SJCRH30 (cell line): ENCODE data around the gene SHB. TPM values are rescaled to one million over a fixed set of nuclear protein-coding genes. Genes with fewer than 3 reads are reported as not detected.

Experiments
- DNase-seq, 2 experiments: peaks; one replicate each; pipeline ENCODE4 v3.0.0-alpha.2; 2015 to 2020
- H3K27ac ChIP-seq: fragments of 250-450 bp; sonication (Bioruptor Pico); 2 replicates; pipeline ENCODE4 v1.5.1; 2020; ENCODE audit warnings: mild to moderate bottlenecking, moderate library complexity
- H3K27me3 ChIP-seq: fragments of 250-450 bp; sonication (Bioruptor Pico); 2 replicates; pipeline ENCODE4 v1.5.1; 2020; ENCODE audit warnings: mild to moderate bottlenecking, moderate library complexity
- H3K36me3 ChIP-seq: fragments of 250-450 bp; sonication (Bioruptor Pico); 2 replicates; pipeline ENCODE4 v1.5.1; 2020; ENCODE audit warnings: mild to moderate bottlenecking, moderate library complexity
- H3K4me1 ChIP-seq: fragments of 250-450 bp; sonication (Bioruptor Pico); 2 replicates; pipeline ENCODE4 v1.5.1; 2020; ENCODE audit warnings: mild to moderate bottlenecking, moderate library complexity
- H3K4me3 ChIP-seq: fragments of 250-450 bp; sonication (Bioruptor Pico); 2 replicates; pipeline ENCODE4 v1.5.1; 2020; ENCODE audit warnings: mild to moderate bottlenecking, moderate library complexity
- H3K9me3 ChIP-seq: fragments of 250-450 bp; sonication (Bioruptor Pico); replicated peaks from 2 replicates; pipeline ENCODE4 v1.5.1; 2020; ENCODE audit warnings: mild to moderate bottlenecking, moderate library complexity
- total RNA-seq: library from RNA; depleted of rRNA; stranded (reverse); fragments of >200 nt; shearing (Covaris generic); gene quantifications from 2 replicates; pipeline ENCODE4 v1.2.3, GENCODE V29; 2014

The SHB gene
- total RNA-seq, 1 experiment from 2014 or later: 14.9 TPM

DNA sequence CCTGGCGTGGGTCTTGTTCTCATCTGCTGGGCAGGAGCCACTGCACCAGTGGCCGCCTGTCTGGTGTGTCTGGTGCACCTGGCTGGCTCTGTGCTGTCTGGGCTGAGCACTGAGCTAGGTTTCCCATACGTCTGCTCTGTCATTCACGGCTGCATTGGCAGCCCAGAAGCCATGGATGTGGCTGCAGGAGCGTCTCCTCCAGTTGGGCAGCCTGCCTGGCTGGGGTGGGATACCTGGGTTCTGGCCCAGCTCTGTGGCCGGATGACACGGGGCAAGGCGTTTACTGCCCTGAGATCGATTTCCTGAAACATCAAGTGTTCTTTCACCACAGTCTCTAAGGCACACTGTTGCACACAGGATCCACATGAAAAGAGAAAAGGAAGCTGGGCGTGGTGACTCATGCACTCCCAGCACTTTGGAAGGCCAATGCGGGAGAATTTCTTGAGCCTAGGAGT, 139.6 kb downstream of the SHB start:
- Histone ChIP-seq H3K4me3 (no peak overlapping the region), H3K36me3 (peaks cover 6% of the 10 kb centered on the region; the same call in 1 of the 2 replicates), H3K27ac (no peak overlapping the region), H3K9me3 (no peaks in the 10 kb centered on the region), H3K4me1 (no peaks in the 10 kb centered on the region), H3K27me3 (no peaks in the 10 kb centered on the region)
- no peak for DNase-seq

DNA sequence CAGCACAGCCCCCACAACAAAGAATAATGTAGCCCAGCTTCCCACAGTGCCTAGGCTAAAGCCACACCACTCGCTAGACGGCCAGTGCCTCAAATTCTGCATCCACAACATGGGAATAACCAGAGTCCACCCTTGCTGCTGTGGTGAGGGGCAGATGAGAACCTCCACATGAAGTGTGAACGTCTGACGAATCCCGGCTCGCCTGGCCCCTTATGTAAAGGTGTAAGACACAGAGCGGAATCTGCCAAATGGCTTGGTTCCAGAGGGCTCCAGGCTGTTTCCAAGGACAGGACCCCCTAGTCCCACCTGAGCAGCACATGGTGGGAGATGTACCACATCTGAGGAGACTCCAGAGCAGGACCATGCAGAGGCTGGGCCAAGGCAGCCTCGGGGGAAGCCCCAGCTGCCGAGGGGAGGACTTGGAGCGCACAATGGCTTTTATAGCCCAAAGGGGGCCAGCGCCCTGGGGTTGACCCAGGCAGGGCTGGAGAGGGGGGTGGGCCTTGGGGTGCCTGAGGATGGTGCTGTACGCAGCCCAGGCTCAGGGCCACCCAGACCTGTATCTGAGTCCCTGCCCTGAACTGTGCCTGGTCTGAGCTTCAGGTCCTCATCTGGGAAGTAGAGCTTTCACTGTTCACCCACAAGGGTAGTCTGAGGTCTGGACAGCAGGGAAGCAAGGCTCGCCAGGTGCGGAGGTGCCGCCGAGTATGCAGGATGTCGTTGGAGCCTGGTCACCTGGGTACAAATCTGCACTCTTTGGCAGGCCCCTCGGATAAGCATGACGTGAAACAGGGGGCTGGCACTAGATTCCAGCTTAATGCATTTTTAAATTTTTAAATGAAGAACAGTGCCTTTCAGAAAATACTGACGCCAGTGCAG, 140.2 kb downstream of the SHB start:
- no peaks in the 10 kb centered on the region for H3K4me1 ChIP-seq

GRCh38 chr9:37927601-37928551, 141.2 kb downstream of the SHB start:
- no peaks in the 10 kb centered on the region for H3K4me1 ChIP-seq
- H3K27me3 ChIP-seq: no peaks in the 10 kb centered on the region
- no peak for DNase-seq
- H3K4me3 ChIP-seq: no peak overlapping the region
- no peak overlapping the region for H3K27ac ChIP-seq
- H3K36me3 ChIP-seq: peaks cover 2% of the 10 kb centered on the region; the same call in 1 of the 2 replicates
- H3K9me3 ChIP-seq: no peaks in the 10 kb centered on the region

More for the DNA sequence above, 140.2 kb downstream of the SHB start:
- Histone ChIP-seq H3K27me3 (no peaks in the 10 kb centered on the region), H3K36me3 (peaks cover 6% of the 10 kb centered on the region; the same call in 1 of the 2 replicates), H3K27ac (no peak overlapping the region), H3K9me3 (no peaks in the 10 kb centered on the region), H3K4me3 (no peak overlapping the region)
- DNase-seq: no peak

DNA sequence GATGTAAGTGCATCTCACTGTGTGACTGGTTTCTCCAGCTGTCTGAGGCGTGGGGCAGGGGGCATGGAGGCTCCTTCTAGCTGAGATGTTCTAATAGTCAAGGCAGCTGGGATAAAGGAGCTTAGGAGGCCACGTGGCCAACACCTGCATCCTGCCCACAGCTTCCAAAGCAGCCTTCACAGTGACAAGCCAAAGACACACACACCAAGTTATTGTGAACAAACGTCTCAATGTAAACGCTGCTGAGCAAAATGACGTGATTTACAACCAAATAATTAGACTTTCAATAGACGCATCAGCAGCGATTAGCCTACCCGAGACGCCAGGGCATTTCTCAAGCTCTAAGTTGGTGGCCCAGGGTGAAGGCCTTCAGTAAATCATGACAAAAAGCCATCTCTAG, 141.9 kb downstream of the SHB start:
- H3K4me1 ChIP-seq: no peaks in the 10 kb centered on the region
- no peak for DNase-seq

DNA sequence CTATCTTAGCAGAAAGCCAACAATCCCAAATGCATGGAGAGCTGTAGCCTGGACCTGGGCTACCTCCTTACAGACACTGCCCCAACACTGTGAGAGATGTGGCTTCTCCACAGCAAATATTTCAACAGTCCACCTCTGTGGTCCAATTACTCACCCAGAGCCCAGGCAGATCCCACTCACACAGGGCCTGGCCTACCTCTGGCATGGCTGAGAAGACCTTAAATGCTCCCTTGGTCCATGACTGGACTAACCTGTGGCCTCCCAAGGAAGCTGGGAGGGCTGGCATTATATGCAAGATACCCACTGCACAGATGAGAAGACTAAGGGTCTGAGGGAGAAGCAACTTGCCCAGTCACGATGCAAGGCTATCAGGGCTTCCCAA, 142.3 kb downstream of the SHB start:
- H3K36me3 ChIP-seq: peaks cover 2% of the 10 kb centered on the region; the same call in 1 of the 2 replicates
- no peaks in the 10 kb centered on the region for H3K4me1 ChIP-seq
- H3K9me3 ChIP-seq: no peaks in the 10 kb centered on the region
- DNase-seq: no peak
- H3K4me3 ChIP-seq: no peak overlapping the region
- no peaks in the 10 kb centered on the region for H3K27me3 ChIP-seq
- no peak overlapping the region for H3K27ac ChIP-seq

More for the DNA sequence above, 141.9 kb downstream of the SHB start:
- Histone ChIP-seq H3K27ac (no peak overlapping the region), H3K27me3 (no peaks in the 10 kb centered on the region), H3K4me3 (no peak overlapping the region), H3K36me3 (peaks cover 2% of the 10 kb centered on the region; the same call in 1 of the 2 replicates), H3K9me3 (no peaks in the 10 kb centered on the region)

DNA sequence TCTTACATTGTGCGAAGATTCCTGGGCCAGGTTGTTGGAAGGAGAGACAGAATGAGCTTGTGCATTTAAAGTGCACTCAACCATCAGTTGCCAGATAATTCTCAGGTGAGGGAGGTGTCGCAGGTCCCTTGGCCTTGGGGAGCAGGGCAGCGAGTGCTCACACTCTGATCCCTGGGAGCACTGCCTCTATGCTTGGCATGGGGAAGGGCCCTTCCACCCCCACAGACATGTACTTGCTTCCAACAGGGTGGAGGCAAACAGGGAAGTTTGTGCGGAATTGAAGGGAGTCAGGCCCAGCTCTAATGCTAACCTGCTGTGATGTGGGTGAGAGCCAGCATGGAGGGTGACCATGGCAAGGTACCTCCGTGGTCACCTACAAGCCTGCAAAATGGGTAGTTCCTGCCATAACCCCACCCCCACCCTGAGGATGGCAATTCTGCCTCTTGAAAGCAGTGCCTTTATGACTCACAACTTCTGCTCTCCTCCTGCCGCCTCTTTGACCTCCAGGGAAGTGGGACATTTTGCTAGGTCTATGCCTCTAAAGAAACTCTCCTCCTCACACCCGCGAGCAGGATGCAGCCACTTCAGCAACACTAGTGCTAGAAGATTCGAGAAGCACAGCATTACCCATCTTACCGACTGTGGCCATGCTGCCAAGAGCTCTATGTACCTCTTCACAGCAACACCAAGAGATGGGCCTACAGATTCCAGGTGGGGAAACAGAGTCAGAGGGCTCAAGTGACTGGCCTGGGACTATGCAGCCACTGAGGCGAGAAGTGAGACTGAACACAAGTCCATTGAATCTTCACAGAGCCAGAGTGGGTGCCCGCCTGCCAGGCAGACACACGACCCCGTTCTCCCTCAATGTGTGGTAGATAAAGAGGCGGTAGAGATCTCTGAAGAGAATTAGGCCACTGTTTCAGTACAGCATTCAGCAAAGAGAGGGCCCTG, 143.0 kb downstream of the SHB start:
- no peak overlapping the region for H3K27ac ChIP-seq
- H3K4me1 ChIP-seq: no peaks in the 10 kb centered on the region
- peaks cover under 1% of the 10 kb centered on the region; the same call in 1 of the 2 replicates for H3K36me3 ChIP-seq
- no peaks in the 10 kb centered on the region for H3K9me3 ChIP-seq
- H3K27me3 ChIP-seq: no peaks in the 10 kb centered on the region
- DNase-seq: no peak
- no peak overlapping the region for H3K4me3 ChIP-seq

- no peak for DNase-seq
- Histone ChIP-seq H3K27ac (no peak overlapping the region), H3K4me1 (no peaks in the 10 kb centered on the region)
Measured at GRCh38 chr9:37925006-37925405, 144.0 kb downstream of the SHB start.

DNA sequence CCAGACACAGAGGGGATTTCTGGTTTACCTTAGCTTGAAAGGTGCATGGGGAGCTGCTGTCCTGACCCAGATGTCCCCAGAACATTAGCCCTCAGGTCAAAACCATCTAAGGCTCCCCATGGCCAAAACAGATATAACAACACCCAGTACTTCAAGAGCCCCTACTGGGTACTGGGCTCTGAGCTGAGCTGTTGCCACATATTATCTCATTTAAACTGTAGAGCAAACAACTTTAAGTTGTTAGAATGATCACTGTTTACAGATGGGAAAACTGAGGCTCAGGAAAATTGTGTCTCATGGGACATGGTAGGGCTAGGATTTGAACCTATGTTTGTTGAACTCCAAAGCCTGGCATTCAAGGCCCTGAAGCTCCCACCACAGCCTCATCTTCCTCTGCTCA, 144.5 kb downstream of the SHB start:
- DNase-seq: no peak
- H3K4me3 ChIP-seq: no peak overlapping the region
- no peaks in the 10 kb centered on the region for H3K4me1 ChIP-seq
- no peak overlapping the region for H3K27ac ChIP-seq
- H3K9me3 ChIP-seq: no peaks in the 10 kb centered on the region
- no peaks in the 10 kb centered on the region; the same call in 1 of the 2 replicates for H3K36me3 ChIP-seq
- H3K27me3 ChIP-seq: no peaks in the 10 kb centered on the region

More at GRCh38 chr9:37925006-37925405, 144.0 kb downstream of the SHB start:
- Histone ChIP-seq H3K4me3 (no peak overlapping the region), H3K27me3 (no peaks in the 10 kb centered on the region), H3K36me3 (no peaks in the 10 kb centered on the region; the same call in 1 of the 2 replicates), H3K9me3 (no peaks in the 10 kb centered on the region)

DNA sequence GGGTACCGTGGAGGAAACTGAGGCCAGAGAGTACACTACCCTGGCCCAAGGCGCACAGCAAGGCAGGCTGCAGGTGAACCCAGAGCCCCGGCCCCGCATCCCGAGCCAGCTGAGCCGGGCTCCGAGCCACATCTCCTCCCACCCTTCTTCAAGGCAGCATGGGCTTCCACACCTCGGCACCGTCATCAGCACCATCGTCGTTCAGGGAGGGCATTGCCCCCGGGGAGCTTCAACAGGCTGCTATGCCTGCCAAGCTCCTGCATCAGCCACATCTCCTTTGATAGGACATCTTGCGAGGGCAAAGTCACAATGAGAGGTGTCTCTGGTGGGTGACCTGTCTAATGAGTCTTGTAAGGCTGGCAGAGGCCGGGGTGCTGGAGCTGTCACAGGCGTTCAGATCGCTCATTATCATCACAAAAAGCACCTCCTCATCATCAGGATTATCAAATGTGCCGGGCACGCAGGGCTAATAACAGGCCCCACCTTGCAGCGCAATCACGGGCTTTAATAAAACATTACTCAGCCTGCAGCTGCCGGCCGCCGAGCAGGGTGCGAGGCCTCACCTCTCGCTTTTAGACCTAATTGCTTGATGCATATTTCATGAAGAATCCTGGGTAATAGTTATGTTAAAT, 145.1 kb downstream of the SHB start:
- Histone ChIP-seq H3K27me3 (no peaks in the 10 kb centered on the region), H3K36me3 (no peaks in the 10 kb centered on the region; the same call in 1 of the 2 replicates), H3K27ac (no peak overlapping the region), H3K9me3 (no peaks in the 10 kb centered on the region), H3K4me1 (no peaks in the 10 kb centered on the region), H3K4me3 (no peak overlapping the region)
- DNase-seq: no peak

GRCh38 chr9:37923118-37923795, 145.8 kb downstream of the SHB start:
- H3K36me3 ChIP-seq: no peaks in the 10 kb centered on the region; the same call in 1 of the 2 replicates
- H3K4me1 ChIP-seq: no peaks in the 10 kb centered on the region
- H3K27me3 ChIP-seq: no peaks in the 10 kb centered on the region

GRCh38 chr9:37922363-37923117, 146.5 kb downstream of the SHB start:
- H3K36me3 ChIP-seq: no peaks in the 10 kb centered on the region; the same call in 1 of the 2 replicates
- no peaks in the 10 kb centered on the region for H3K9me3 ChIP-seq
- DNase-seq: no peak
- no peak overlapping the region for H3K4me3 ChIP-seq
- no peak overlapping the region for H3K27ac ChIP-seq
- H3K27me3 ChIP-seq: no peaks in the 10 kb centered on the region
- no peaks in the 10 kb centered on the region for H3K4me1 ChIP-seq

More at GRCh38 chr9:37923118-37923795, 145.8 kb downstream of the SHB start:
- Histone ChIP-seq H3K4me3 (no peak overlapping the region), H3K27ac (no peak overlapping the region), H3K9me3 (no peaks in the 10 kb centered on the region)
- DNase-seq: no peak

- no peaks in the 10 kb centered on the region for H3K36me3 ChIP-seq
- no peak for DNase-seq
- no peaks in the 10 kb centered on the region for H3K9me3 ChIP-seq
- H3K27ac ChIP-seq: no peak overlapping the region
- H3K27me3 ChIP-seq: no peaks in the 10 kb centered on the region
- H3K4me1 ChIP-seq: no peaks in the 10 kb centered on the region
- no peak overlapping the region for H3K4me3 ChIP-seq
Measured at GRCh38 chr9:37921546-37922300, 147.3 kb downstream of the SHB start.
